HFF-Myc (cell line): ENCODE results near the gene SMARCA2.
A peak's percentile ranks its signal among the peaks of the same experiment; 100 is the strongest.

Experiments used
- DNase-seq: peaks from one replicate; pipeline ENCODE4 v3.0.0-alpha.2; 2011; ENCODE audit warnings: low read depth; ENCODE audit errors: extremely low read depth
- H3K4me3 ChIP-seq: replicated peaks from 2 replicates; pipeline ENCODE4 v1.5.1; 2011; ENCODE audit warnings: low read depth, mild to moderate bottlenecking, control low read depth, low read length
- CTCF ChIP-seq: IDR thresholded peaks from 2 replicates; pipeline ENCODE4 v1.5.1; 2012; ENCODE audit warnings: mild to moderate bottlenecking, low read depth, low read length, control low read depth; ENCODE audit errors: missing control alignments

SMARCA2 gene

GRCh38 chr9:2241836-2242741 lies 226.9 kb downstream of the SMARCA2 start:
- no peak for TF ChIP-seq CTCF
- H3K4me3 ChIP-seq, result peak overlapping the region; percentile 40

GRCh38 chr9:2242831-2243330 lies 227.7 kb downstream of the SMARCA2 start:
- no peak for TF ChIP-seq CTCF
- no peak overlapping the region for H3K4me3 ChIP-seq
- DNase-seq, result no peak

More at GRCh38 chr9:2241836-2242741, 226.9 kb downstream of the SMARCA2 start:
- DNase-seq, result peak; percentile 63
